OCI-LY1 (cell line): Measurements from ENCODE around the gene LPIN3.

Experiments used
- H2AFZ ChIP-seq: fragments of 200-600 bp; sonication (generic), shearing (Covaris generic); 2 replicates; pipeline ENCODE4 v1.6.0; 2014; ENCODE audit warnings: antibody characterized with exemption, mild to moderate bottlenecking, low read length
- H3F3A ChIP-seq: fragments of 200-600 bp; sonication (generic), shearing (Covaris generic); 2 replicates; pipeline ENCODE4 v1.6.0; 2014; ENCODE audit warnings: mild to moderate bottlenecking, antibody characterized with exemption, low read length, moderate library complexity; ENCODE audit not compliant: insufficient read depth
- H3K27ac ChIP-seq: fragments of 200-600 bp; sonication (generic); 2 replicates; pipeline ENCODE4 v1.5.1; 2014; ENCODE audit warnings: low read length, mixed run types, mild to moderate bottlenecking, low read depth; ENCODE audit not compliant: poor library complexity, severe bottlenecking
- H3K27me3 ChIP-seq: fragments of 200-600 bp; sonication (generic); 2 replicates; pipeline ENCODE4 v1.6.0; 2014; ENCODE audit warnings: antibody characterized with exemption, mild to moderate bottlenecking, low read length, moderate library complexity; ENCODE audit not compliant: insufficient read depth
- H3K36me3 ChIP-seq: fragments of 200-600 bp; sonication (generic); 2 replicates; pipeline ENCODE4 v1.6.1; 2014; ENCODE audit warnings: mild to moderate bottlenecking, antibody characterized with exemption, low read length, moderate library complexity, mixed read lengths; ENCODE audit not compliant: insufficient read depth
- H3K4me1 ChIP-seq: fragments of 200-600 bp; sonication (generic); 2 replicates; pipeline ENCODE4 v1.5.1; 2014; ENCODE audit warnings: mild to moderate bottlenecking, low read length, moderate library complexity; ENCODE audit not compliant: insufficient read depth, severe bottlenecking
- H3K4me2 ChIP-seq: fragments of 200-600 bp; sonication (generic), shearing (Covaris generic); 2 replicates; pipeline ENCODE4 v1.6.1; 2014; ENCODE audit warnings: low read length
- H3K4me3 ChIP-seq: fragments of 200-600 bp; sonication (generic); 2 replicates; pipeline ENCODE4 v1.5.1; 2014; ENCODE audit warnings: low read length, low read depth, mild to moderate bottlenecking, mixed read lengths; ENCODE audit not compliant: poor library complexity, severe bottlenecking
- H3K79me2 ChIP-seq: fragments of 200-600 bp; shearing (Covaris generic); 2 replicates; pipeline ENCODE4 v1.6.1; 2016; ENCODE audit warnings: mixed run types, low read length, mixed read lengths; ENCODE audit not compliant: insufficient read depth
- H3K9ac ChIP-seq: fragments of 200-600 bp; sonication (generic), shearing (Covaris generic); 2 replicates; pipeline ENCODE4 v1.6.1; 2014; ENCODE audit warnings: mild to moderate bottlenecking, low read length, mixed read lengths
- H3K9me2 ChIP-seq: fragments of 200-600 bp; sonication (generic), shearing (Covaris generic); 2 replicates; pipeline ENCODE4 v1.6.1; 2014; ENCODE audit warnings: low read depth, mild to moderate bottlenecking, low read length, mixed read lengths
- H3K9me3 ChIP-seq: fragments of 200-600 bp; shearing (Covaris generic); 2 replicates; pipeline ENCODE4 v1.6.1; 2014; ENCODE audit warnings: low read length, mixed read lengths
- H4K20me1 ChIP-seq: fragments of 200-600 bp; sonication (generic), shearing (Covaris generic); 2 replicates; pipeline ENCODE4 v1.6.0; 2016; ENCODE audit warnings: mild to moderate bottlenecking, low read length; ENCODE audit not compliant: insufficient read depth
- CTCF ChIP-seq: fragments of 200-600 bp; sonication (generic), shearing (Covaris generic); IDR thresholded peaks from 2 replicates; pipeline ENCODE4 v1.5.1; 2017; ENCODE audit warnings: mild to moderate bottlenecking, antibody characterized with exemption, low read length, moderate library complexity, mixed read lengths
- EZH2 ChIP-seq: fragments of 200-600 bp; sonication (generic), shearing (Covaris generic); IDR thresholded peaks from 2 replicates; pipeline ENCODE4 v1.8.0; 2017; ENCODE audit warnings: borderline replicate concordance, mixed run types, mild to moderate bottlenecking, antibody characterized with exemption, low read length, moderate library complexity, mixed read lengths

LPIN3 gene

DNA sequence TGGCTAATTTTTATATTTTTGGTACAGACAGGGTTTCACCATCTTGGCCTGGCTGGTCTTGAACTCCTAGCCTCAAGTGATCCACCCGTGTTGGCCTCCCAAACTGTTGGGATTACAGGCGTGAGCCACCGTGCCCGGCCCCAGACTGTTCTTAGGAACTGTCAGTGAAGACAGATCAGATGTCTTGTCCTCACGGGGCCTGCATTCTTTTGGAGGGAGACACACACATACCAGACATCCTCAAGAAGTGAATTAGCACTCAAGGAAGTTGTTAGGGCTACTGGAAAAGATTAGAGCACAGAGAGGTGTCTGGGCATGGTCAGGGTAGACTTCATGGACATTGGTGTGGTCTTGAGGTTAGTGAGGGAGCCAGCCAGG is 10.3 kb upstream of the LPIN3 start:
- Histone ChIP-seq H3K79me2 (no peaks in the 10 kb centered on the region), H3K4me2 (no peak overlapping the region), H3K27me3 (0 out of 2 replicates have a peak, but pooled peaks cover 3% of the 10 kb centered on the region), H3K9me3 (no peaks in the 10 kb centered on the region), H3K9ac (no peak overlapping the region), H3K36me3 (no peaks in the 10 kb centered on the region), H3K9me2 (no peaks in the 10 kb centered on the region), H3K27ac (no peak overlapping the region), H2AFZ (no peak overlapping the region), H4K20me1 (no peaks in the 10 kb centered on the region), H3K4me3 (no peak overlapping the region), H3K4me1 (peaks cover 9% of the 10 kb centered on the region), H3F3A (no peaks in the 10 kb centered on the region)
- TF ChIP-seq CTCF, result no peak
- TF ChIP-seq EZH2, result no peak

- H3K36me3 ChIP-seq, result no peaks in the 10 kb centered on the region
- H3K4me2 ChIP-seq, result no peak overlapping the region
- no peaks in the 10 kb centered on the region for H3K79me2 ChIP-seq
- H3K27me3 ChIP-seq, result 0 out of 2 replicates have a peak, but pooled peaks cover 3% of the 10 kb centered on the region
- no peak for TF ChIP-seq CTCF
- TF ChIP-seq EZH2, result no peak
- peaks cover 9% of the 10 kb centered on the region for H3K4me1 ChIP-seq
- H3K4me3 ChIP-seq, result no peak overlapping the region
- H3K27ac ChIP-seq, result no peak overlapping the region
- H3K9me2 ChIP-seq, result no peaks in the 10 kb centered on the region
- H2AFZ ChIP-seq, result no peak overlapping the region
- no peaks in the 10 kb centered on the region for H3K9me3 ChIP-seq
- no peaks in the 10 kb centered on the region for H4K20me1 ChIP-seq
- no peak overlapping the region for H3K9ac ChIP-seq
- H3F3A ChIP-seq, result no peaks in the 10 kb centered on the region
Measured at GRCh38 chr20:41330941-41331340, 9.7 kb upstream of the LPIN3 start.

- no peak overlapping the region for H3K4me3 ChIP-seq
- no peak overlapping the region for H2AFZ ChIP-seq
- peaks cover 9% of the 10 kb centered on the region for H3K4me1 ChIP-seq
- no peak overlapping the region for H3K9ac ChIP-seq
- no peaks in the 10 kb centered on the region for H4K20me1 ChIP-seq
- H3K36me3 ChIP-seq, result no peaks in the 10 kb centered on the region
- no peak overlapping the region for H3K27ac ChIP-seq
- no peaks in the 10 kb centered on the region for H3K9me3 ChIP-seq
- no peaks in the 10 kb centered on the region for H3K79me2 ChIP-seq
- TF ChIP-seq EZH2, result no peak
- TF ChIP-seq CTCF, result no peak
- no peaks in the 10 kb centered on the region for H3F3A ChIP-seq
- H3K4me2 ChIP-seq, result no peak overlapping the region
- no peaks in the 10 kb centered on the region for H3K9me2 ChIP-seq
- H3K27me3 ChIP-seq, result 0 out of 2 replicates have a peak, but pooled peaks cover 3% of the 10 kb centered on the region
Measured at GRCh38 chr20:41331731-41332130, 8.9 kb upstream of the LPIN3 start.
